Kidney epithelial cell (primary cell): ENCODE data around the gene DCTN2. TPM values are rescaled to one million over a fixed set of nuclear protein-coding genes. Genes with fewer than 3 reads are reported as not detected.
"Not testable (repeated sequence)": the region's sequence is repeated elsewhere in the genome, so short reads cannot be mapped to it uniquely, and the experiment has no call there.

Experiments used
- DNase-seq: peaks from one replicate; pipeline ENCODE4 v3.0.0-alpha.2; 2010; ENCODE audit warnings: low read depth
- H3K27me3 ChIP-seq: 2 replicates; pipeline ENCODE4 v1.6.0; 2011; ENCODE audit warnings: low read length; ENCODE audit not compliant: control insufficient read depth, insufficient read depth
- H3K36me3 ChIP-seq: 2 replicates; pipeline ENCODE4 v1.5.1; 2011; ENCODE audit warnings: low read length; ENCODE audit not compliant: control insufficient read depth, insufficient read depth
- H3K4me3 ChIP-seq: 2 replicates; pipeline ENCODE4 v1.5.1; 2011; ENCODE audit warnings: low read depth, mild to moderate bottlenecking, control low read depth, low read length
- CTCF ChIP-seq: IDR thresholded peaks from 2 replicates; pipeline ENCODE4 v1.5.1; 2011; ENCODE audit warnings: mild to moderate bottlenecking, moderate library complexity, low read length, control low read depth, inconsistent platforms; ENCODE audit not compliant: insufficient read depth, poor library complexity, severe bottlenecking
- total RNA-seq: library from RNA; depleted of rRNA; stranded (reverse); fragments of >200 nt; gene quantifications from 2 replicates; pipeline ENCODE4 v1.2.3, GENCODE V29; 2015

The DCTN2 gene
- total RNA-seq, 1 donor from 2014 or later, result 154 TPM

GRCh38 chr12:57563358-57563757 is 16.4 kb upstream of the DCTN2 start:
- Histone ChIP-seq H3K27me3 (no peaks in the 10 kb centered on the region), H3K4me3 (no peak overlapping the region), H3K36me3 (no peaks in the 10 kb centered on the region)
- TF ChIP-seq CTCF, result no peak
- no peak for DNase-seq

DNA sequence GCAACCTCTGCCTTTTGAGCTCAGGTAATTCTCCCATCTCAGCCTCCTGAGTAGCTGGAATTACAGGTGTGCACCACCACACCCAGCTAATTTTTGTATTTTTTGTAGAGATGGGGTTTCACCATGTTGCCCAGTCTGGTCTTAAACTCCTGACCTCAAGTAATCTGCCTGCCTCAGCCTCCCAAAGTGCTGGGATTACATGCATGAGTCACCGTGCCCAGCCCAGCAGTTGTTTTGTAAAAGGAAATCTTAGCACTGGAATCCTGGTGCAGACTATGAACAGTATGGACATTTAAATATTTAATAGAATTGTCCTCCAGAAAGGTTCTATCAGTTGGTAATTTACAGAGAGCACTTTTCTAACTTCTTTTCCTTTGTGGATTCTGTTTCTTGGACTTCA is 14.1 kb upstream of the DCTN2 start:
- not testable (repeated sequence) for DNase-seq, H3K27me3 ChIP-seq, H3K36me3 ChIP-seq, H3K4me3 ChIP-seq

DNA sequence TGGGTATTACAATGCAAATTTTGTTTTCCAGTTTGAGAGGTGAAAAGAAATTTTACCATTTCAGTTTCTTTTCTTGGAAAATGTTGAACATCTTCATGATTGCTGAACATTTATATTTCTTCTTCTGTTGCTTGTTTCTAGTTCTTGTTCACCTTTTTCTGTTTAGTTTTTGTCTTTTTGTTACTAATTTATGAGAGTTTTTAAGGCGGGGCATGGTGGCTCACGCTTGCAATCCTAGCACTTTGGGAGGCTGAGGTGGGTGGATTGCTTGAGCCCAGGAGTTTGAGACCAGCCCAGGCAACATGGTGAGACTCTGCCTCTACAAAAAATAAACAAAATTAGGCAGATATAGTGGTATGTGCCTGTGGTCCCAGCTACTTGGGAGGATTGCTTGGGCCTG is 13.5 kb upstream of the DCTN2 start:
- TF ChIP-seq CTCF, result no peak
- no peaks in the 10 kb centered on the region for H3K27me3 ChIP-seq
- no peaks in the 10 kb centered on the region for H3K36me3 ChIP-seq
- no peak for DNase-seq
- no peak overlapping the region for H3K4me3 ChIP-seq

GRCh38 chr12:57558864-57559263 is 11.9 kb upstream of the DCTN2 start:
- H3K36me3 ChIP-seq, result no peaks in the 10 kb centered on the region
- no peaks in the 10 kb centered on the region for H3K27me3 ChIP-seq
- no peak overlapping the region for H3K4me3 ChIP-seq
- DNase-seq, result no peak
- no peak for TF ChIP-seq CTCF

- Histone ChIP-seq H3K36me3 (no peaks in the 10 kb centered on the region), H3K27me3 (peaks cover 5% of the 10 kb centered on the region), H3K4me3 (no peak overlapping the region)
- TF ChIP-seq CTCF, result no peak
- no peak for DNase-seq
These were observed 7.9 kb upstream of the DCTN2 start for GRCh38 chr12:57554897-57555296.

DNA sequence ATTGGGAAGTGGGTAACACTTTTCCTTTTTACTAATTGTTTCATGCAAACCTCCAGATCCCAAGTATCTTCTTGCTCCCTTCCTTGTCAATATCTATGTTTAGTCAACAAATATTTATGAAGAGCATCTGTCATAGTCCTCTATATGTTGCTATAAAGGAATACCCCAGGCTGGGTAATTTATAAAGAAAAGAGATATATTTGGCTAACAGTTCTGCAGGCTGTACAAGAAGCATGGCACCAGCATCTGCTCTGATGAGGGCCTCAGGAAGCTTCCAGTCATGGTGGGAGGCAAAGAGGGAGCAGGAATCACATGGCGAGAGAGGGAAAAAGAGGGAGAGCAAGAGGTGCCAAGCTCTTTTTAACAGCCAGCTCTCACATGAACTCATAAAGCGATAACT is 7.5 kb upstream of the DCTN2 start:
- DNase-seq, result no peak
- TF ChIP-seq CTCF, result no peak
- H3K4me3 ChIP-seq, result no peak overlapping the region
- H3K36me3 ChIP-seq, result no peaks in the 10 kb centered on the region
- H3K27me3 ChIP-seq, result peaks cover 5% of the 10 kb centered on the region
